ENCODE results near the gene ARHGAP10.

ARHGAP10 gene

DNA sequence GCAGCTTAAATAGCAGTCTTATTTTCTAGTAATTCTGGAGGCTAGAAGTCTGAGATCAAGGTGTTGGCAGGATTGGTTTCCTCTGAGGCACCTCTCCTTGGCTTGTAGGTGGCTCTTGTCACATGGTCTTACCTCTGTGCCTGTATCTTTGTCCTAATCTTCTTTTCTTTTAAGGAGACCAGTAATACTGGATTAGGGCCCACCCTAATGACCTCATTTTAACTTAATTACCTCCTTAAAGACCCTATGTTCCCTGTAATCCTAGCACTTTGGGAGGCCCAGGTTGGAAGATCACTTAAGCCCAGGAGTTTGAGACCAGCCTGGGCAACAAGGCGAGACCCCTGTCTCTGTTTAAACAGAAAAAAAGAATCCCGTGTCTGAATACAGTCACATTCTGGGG, 38.9 kb downstream of the ARHGAP10 start:
- DNase-seq (ENCODE audit: low read depth) = no peak

DNA sequence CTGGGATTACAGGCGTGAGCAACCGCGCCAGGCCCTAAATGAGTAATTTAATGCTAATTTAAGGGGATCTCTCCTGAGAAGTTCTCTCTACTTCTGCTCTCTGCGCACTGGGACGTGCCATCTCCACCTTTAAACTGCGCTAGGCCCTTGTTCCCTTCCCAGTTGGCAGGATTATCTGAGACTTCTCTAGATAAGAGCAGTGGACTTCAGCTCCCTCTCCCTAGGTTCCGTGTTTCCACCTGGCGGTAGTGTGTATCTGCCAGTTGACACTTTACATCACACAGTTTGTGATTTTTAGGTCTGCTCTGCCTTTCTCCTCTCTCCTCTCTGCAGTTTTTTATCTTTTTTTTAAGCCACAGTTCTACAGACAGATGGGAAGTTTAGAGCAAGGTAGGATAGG, 40.2 kb downstream of the ARHGAP10 start:
- no peak for DNase-seq (ENCODE audit: low read depth)

DNA sequence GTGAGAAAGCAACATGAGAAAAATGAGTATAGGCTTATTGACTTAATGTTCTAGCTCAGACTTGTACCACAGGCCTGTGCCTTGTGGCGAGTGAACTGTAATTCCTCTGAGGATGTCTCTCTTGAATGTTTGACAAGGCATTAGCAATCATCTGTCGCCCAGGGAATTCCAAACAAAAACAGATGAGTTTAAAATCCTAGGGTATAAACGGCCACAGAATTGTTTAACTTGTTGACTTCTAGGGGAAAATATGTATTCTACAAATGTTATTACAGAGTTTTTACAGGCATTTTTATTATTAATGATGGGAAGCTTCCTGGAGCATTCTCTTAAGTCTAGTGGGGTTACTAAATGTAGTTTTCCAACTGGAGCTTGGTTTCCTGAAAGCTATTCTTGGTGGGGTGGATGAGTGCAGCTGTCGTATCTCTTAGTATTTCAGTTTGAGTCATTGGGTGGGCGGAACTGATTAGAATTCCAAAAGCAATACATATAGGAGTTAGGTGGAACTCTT, 40.6 kb downstream of the ARHGAP10 start:
- DNase-seq (ENCODE audit: low read depth) = peak; percentile 84

DNA sequence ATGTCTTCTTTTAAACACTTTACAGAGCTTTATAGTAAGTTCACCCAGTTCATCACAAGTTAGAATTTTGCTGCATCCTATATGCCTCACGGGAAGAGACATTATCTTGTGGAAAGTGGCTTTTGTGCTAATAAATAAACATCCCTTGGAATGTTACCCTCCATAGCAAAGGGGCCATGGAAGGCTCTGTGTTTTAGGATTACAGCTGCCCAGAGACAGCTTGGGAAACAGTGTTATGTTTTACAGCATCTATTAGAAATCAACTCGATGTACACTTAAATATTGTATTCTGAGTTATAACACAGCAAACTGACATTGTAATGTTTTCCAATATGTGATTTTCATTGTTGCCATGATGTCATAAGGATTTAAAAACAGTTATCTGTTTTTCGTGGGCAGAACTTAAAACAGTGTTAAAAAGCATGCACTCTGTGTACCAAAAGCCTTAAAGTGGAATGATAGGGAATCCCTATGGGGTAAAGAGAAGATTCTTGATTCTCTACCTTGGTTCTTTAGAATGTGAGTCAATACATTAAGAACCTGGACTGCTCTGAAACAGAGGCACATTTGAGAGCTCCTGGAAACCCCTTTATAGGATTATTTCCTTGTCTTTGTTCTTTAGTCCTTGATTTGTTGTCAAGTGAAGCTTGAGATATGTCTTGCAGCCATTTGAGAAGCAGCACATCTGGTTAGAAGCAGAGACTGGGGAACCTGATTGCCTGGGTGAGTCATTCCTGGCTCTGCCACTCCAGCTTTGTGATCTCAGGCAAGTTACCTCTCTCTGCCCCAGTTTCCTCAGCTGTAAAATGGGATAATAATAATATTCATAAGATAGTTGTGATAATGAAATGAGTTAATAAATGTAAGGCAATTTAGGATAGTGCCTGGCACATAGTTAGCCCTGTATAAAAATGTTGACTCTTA, 41.6 kb downstream of the ARHGAP10 start:
- DNase-seq (ENCODE audit: low read depth) = no peak

DNA sequence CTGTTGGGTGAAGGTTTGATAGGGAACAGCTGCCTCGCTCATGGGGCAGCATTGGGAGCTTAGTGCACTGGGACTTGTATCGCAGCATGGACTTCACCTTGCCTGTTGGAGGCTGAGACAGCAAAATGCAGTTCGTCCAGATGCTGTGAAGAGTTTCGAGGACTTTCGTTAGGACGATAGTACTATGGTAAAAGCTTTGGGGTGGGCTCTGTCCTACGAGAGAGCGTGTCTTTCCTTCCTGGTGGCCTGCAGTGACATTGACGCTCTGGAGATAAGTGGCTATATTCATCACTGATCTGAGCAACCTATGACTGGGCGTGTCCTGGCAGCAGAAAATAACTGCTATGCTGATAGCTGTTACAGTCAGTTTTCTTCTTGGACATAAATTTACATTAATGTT, 44.8 kb downstream of the ARHGAP10 start:
- no peak for DNase-seq (ENCODE audit: low read depth)

DNA sequence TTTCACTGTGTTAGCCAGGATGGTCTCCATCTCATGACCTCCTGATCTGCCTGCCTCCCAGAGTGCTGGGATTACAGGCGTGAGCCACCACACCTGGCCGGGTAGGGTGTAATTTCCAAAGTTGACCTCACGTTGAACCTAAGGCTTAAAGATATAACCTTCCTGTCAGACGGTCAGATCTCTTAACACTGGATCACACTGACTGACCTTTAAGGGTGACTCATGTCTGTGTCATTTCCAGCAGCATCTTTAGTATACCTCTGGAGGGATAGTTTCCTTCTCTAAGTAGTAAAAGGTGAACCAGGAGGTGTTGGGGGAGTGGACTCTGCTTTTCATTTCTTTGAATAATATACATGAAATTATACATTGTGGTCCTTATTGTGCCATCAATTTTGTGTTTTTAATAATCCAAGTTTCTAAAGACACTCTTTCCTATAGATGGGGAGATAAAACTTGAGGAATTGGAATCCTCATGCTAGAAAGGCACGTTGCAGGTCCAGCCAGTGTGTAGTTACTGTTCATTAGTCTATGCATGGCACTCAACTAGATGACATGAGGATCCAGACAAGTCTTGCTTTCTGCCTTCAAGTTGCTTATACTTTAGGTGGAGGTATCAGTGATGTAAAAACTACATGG, 45.7 kb downstream of the ARHGAP10 start:
- DNase-seq (ENCODE audit: low read depth) = no peak

DNA sequence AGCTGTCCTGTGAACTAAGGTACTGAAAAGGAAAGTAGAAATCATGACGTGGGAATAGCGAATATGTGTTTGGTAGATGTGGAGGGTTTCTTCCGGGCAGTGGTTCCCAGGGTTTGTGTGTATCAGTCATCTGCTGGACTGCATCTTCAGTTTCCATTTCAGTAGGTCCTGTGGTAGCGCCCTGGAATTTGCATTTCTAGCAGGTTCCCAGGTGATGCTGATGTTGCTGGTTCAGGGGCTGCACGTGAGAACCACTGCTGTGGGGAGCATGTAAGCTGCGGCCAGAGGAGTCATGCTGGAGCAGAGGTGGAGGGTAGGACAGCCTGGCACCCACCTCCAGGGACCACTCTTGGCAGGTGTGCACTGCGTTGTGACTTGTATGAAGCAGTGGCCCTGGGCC, 47.1 kb downstream of the ARHGAP10 start:
- no peak for DNase-seq (ENCODE audit: low read depth)

DNA sequence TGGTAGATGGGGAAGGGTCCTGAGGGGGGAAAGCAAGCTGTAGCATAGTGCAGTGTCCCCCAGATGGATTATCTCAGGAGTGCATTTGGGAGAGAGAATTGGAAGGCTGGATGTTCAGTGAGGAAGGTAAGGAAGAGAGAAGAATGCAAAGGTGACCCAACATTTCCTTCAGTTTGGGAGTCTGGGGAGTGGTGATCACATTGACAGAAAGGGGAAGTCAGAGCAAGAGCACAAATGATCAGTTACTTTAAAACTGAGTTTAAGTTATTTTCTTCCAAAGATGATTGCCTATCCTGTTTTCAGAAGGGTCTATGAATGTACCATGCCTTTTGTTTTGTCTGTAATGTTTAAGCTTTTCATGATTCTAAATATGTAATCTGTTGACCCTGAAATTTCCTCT, 47.6 kb downstream of the ARHGAP10 start:
- DNase-seq (ENCODE audit: low read depth) = no peak

DNA sequence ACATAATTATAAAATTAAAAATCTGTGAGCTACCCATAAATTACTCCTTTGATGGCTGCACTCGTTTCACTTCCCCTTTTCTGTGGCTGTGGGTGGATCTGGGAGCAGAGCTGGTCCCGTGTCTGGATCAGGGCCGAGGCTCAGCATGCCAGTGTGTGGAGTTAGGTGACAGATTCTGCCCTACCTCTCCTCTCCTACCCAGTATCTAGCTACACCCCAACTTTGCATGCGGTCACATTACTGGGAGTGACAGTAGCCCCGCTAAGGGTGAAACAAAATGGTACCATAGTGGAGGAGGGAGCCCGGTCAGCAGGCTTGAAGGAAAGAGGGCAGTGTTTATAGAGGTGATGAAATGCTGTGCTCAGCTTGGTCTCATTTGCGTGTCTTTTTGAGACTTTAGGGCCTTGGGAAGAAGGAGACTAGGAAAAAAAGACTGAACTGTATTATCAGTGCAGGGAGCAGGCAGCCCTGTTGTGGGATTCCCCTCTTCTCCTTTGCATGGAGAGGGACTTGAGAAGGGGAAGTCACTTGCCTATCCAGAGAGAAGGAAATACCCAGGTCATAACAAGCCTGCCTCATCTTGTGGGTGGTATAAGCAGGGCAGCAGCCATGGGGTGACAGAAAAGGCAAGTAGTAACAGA, 48.4 kb downstream of the ARHGAP10 start:
- no peak for DNase-seq (ENCODE audit: low read depth)

DNA sequence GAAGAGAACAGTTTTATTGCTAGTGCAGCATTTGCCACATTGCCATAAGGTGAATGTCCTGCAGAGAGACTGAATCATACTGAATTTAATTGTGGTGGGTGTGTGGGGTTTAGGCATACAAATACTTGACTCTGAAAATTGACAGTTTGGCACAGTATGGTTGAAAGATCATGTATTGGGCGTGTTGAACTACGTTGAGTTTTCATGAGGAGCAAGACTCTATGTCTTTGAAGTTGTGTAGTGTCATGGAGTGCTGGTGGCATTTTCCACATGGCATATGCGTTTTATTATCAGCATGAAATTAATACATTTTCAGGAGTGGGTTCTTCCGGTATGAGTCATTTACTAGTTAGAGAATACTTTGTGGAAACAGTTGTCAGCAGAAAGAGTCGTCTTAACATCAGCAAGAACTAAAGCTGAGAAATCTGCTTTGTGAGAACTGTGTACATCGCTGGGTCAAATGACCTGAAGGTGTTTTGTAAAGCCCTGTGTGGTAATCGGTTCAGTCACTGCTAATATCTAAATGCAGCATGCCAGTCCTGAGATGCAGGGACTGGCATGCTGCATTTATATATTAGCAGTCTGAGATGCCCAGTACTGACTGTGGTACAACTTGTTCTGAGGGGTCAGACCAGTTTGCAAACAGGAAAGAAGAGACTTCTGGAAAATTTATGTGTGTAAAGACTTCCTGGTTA, 50.3 kb downstream of the ARHGAP10 start:
- no peak for DNase-seq (ENCODE audit: low read depth)

DNA sequence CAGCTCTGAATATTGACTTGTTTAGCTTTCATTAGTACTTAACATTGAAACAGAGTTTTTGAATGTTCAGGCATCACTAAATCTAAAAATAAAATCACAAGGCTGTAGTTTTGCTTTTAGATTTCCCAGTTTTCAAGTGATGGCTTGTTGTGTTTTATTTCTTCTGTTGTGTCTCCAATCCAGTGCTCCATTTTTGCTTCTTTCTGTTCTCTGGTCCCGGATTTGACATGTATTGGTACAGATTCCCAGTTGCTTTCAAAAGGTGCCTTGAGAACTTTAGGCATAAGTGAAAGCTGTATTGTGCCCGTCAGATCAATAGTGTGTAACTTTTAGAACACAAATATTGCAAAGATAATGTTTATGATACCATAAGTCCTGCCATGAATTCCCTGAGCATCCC, 53.2 kb downstream of the ARHGAP10 start:
- no peak for DNase-seq (ENCODE audit: low read depth)

DNA sequence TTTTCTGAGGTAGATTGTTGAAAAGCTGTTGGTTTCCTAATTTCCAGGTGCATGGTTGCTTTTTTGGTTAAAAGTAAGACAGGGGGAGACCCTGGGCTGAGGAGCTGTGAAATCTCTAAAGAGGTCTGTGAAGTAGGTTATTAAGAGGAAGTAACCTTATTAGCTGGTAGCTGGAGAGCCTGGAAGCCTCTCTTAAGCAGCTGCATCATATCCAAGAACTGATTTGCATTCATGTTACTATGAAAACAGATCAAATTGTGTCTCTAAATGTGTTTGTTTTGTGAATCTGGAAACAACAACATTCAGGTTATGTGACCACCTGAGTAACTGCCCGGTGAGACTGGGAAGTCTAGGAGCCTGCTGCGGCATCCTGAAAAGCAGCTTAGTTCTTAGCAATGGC, 54.1 kb downstream of the ARHGAP10 start:
- no peak for DNase-seq (ENCODE audit: low read depth)

DNA sequence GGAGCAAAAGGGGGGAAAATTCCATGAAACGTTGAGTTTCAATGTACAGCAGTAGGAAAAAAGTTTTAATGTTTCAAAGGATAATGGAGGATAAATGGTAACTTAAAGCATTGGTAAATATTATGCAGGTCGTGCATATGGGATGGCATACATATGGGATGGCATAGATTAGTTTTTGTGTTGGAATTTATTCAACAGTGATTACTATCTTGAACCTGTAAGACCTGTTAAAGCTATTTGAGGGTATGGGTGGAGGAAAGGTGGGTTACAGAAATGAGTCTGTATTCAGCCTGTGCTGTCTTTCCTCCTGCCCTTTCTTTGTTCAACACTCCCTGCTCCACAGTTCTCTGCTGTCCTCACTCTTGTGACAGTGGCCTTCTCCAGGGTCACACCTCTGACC, 54.6 kb downstream of the ARHGAP10 start:
- DNase-seq (ENCODE audit: low read depth) = no peak

DNA sequence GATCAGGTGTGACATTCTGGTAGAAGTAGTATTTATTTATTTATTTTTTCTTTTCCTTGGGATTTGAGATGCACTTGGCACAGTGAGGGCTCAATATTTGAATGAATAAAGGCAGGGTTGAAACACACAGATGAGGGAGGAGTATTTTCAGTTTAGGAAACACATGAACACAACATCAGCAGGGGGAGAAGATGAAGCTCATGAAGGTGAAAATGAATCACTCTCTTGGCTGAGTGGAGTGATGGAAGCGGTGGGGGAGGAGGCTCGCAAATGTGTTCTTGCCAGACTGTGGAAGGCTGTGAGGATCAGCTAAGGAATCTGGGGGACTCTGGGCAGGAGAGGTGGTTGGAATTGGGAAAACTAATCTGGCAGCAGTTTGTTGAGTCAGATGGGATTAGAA, 55.3 kb downstream of the ARHGAP10 start:
- no peak for DNase-seq (ENCODE audit: low read depth)

DNA sequence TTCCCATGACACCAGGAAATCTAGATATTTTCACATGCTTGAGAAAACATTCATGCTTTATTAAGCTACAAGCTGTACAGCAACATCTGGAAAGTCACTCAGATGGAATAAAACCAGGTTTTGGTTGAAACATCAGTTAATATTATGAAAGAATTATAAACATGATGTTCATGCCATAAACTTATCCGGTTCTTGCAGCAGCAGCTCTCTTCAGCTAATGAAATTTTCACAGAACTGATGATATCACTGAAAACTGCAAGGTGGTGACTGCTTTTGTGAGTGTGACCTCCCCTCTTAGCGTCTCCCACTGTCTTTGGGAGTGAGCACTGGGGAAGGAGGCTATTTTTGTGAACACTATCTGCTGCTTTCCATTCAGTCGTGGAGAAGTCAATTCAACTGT, 56.9 kb downstream of the ARHGAP10 start:
- no peak for DNase-seq (ENCODE audit: low read depth)

DNA sequence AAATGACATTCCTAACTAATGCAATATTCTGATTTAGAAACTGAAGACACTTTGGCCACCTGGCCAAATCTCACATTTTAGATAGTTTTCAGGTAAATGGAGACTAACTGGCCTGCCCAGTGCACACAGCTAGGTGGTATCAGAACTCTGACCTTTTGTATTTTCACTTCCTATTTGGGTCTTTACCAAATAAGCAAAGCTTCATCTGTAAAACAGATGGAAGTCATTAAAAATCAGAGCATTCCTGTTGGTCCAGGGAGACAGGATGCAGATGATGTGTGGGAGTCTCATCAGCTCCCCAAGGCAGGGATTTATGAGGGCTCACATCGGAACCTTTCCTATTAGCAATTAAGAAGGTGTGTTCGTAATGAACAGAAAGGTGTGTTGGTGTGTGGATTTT, 57.7 kb downstream of the ARHGAP10 start:
- no peak for DNase-seq (ENCODE audit: low read depth)

DNA sequence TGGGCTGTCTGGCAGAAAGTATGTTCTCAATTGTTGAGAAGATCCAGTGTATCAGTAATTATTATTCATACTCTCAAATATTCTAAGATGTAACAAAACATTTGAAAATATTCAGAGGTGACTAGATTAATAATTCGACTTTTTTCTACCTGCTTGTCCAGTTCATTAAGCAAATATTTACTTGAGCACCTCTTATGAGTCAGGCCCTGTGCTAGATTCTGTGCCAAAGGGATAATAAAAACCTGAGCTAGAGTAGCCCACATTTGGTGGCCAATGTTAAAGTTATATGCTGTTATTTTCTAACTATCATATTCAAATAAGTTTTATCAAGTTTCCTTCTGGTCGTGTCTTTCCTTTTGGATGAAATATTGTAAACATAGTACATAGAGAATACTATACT, 58.5 kb downstream of the ARHGAP10 start:
- no peak for DNase-seq (ENCODE audit: low read depth)

DNA sequence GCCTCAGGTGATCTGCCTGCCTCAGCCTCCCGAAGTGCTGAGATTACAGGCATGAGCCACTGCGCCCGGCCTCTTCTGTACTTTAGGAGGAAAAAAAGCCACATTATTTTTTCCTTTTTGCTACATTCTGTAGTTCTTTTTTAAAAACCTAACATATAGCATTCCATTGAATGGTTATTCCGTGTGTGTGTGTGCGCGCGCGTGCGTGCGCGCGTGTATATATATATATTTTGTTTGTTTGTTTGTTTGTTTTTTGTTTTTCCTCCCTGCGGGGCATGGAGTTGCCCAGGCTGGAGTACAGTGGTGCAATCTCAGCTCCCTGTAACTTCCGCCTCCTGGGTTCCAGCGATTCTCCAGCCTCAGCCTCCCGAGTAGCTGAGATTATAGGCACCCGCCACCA, 59.5 kb downstream of the ARHGAP10 start:
- DNase-seq (ENCODE audit: low read depth) = no peak

DNA sequence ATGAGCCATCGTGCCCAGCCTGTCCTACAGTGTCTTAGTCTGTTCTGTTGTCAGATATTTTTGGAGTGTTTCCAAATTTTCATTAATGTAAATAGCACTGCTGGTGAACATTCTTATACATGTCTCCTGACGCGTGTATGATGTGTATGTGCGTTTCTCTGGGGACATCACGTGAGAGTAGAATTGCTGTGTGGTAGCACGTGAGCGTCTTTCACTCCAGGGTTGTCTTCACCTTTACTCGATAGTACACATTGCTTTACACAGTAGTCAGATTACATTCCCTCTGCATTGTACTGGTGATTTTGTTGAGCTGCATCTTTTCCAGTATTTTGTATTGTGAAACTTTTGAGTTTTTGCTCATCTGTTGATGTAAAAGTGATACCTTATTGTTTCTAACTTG, 60.0 kb downstream of the ARHGAP10 start:
- no peak for DNase-seq (ENCODE audit: low read depth)

DNA sequence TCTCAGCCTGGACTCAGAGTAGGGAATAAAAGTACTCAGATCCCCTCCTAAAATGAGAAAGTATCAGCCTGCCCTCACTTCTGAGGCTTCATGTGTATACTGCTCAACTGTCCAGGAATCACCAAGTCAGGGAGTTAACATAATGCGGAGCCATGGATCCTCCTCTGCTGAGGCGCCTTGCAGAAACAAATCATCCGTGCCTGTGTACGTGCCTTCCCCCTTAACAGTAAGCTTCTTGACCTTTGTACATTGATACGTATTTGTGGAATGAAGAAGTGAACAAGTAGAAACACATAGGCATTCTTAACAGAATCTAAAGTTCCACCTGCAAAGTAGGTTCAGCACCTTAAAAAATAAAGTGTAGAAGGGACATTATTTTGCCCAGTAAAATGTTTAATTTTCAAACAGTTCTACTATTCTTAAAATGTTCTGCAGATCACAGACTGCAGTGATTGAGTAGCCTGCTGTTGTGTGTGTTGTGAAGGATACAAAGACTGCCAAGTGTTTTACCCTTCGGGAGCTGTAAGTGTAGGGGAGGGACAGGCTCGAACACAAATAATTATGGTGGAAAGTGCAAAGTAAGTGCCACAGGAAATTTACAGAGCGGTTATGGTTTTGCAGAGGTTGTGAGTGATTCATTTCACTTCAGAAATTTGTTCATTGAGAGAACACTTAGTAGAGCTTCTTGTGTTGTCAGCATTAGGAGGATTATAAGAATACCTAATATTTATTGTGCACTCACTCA, 61.9 kb downstream of the ARHGAP10 start:
- no peak for DNase-seq (ENCODE audit: low read depth)

DNA sequence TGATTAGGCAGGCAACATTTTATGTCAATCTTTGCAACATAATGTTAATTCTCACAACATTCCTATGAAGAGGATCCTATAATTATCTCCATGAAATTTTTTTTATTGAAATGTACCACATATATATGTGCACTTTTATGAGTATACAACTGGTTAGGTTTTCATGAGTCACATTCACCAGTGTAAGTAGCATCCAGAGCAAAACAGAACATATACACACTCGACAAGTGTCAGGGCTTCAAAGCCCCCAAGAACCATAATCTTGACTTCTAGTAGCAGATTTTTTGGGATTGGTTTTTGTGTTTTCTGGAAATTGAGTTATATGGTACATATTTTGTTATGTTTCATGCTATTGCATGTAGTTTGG, 62.4 kb downstream of the ARHGAP10 start:
- DNase-seq (ENCODE audit: low read depth) = no peak

Measured in HS-27A (cell line).